ENCODE data around the gene SETDB2. TPM values are rescaled to one million over a fixed set of nuclear protein-coding genes. Genes with fewer than 3 reads are reported as not detected.

The SETDB2 gene
- total and polyA plus RNA-seq, 2 of the 13 experiments (the other 11 are each of a cell fraction or from before 2014, with no cell fraction given), result 8.1 to 8.7 TPM

GRCh38 chr13:49443704-49444523, at the start of gene SETDB2, which contains the start of gene CAB39L (continued):
- TF ChIP-seq RXRA (CRISPR knock-in tag; IDR thresholded peaks at IDR 0.05) (no peak; the same call in 1 of the 2 replicates), ZNF263 (CRISPR knock-in tag; IDR thresholded peaks at IDR 0.05) (peak; percentile 81; the same call in 1 of the 2 replicates), GPBP1L1 (CRISPR knock-in tag; IDR thresholded peaks at IDR 0.05) (no peak), ATRX (CRISPR knock-in tag; IDR thresholded peaks at IDR 0.05; ENCODE audit: borderline replicate concordance) (no peak), TCF7 (IDR thresholded peaks at IDR 0.05; ENCODE audit: low read depth) (peak; percentile 29; the same call in 1 of the 2 replicates), NPAS2 (CRISPR knock-in tag; IDR thresholded peaks at IDR 0.05; ENCODE audit: borderline replicate concordance) (no peak), BHLHE40 (IDR thresholded peaks at IDR 0.05; ENCODE audit: low read length) (no peak), ZNF546 (CRISPR knock-in tag; conservative IDR thresholded peaks at IDR 0.05) (0 out of 2 replicates have a peak, but pooled peaks have one; percentile 26), ZNF607 (CRISPR knock-in tag; IDR thresholded peaks at IDR 0.05; ENCODE audit: borderline replicate concordance) (0 out of 2 replicates have a peak, but pooled peaks have one; percentile 45), ZBTB20 (CRISPR knock-in tag; IDR thresholded peaks at IDR 0.05; ENCODE audit: borderline replicate concordance, low read depth) (0 out of 2 replicates have a peak, but pooled peaks have one; percentile 33), SOX13 (IDR thresholded peaks at IDR 0.05) (no peak), SOX13 (CRISPR knock-in tag; conservative IDR thresholded peaks at IDR 0.05 in 1 of 2, IDR thresholded peaks at IDR 0.05 in 1 of 2) (peak in 1 of 2 experiments; percentile 35; a peak in 1 of 4 replicates), PHF21A (CRISPR knock-in tag; IDR thresholded peaks at IDR 0.05) (peak; percentile 79), ZNF24 (IDR thresholded peaks at IDR 0.05) (no peak), E2F1 (CRISPR knock-in tag; IDR thresholded peaks at IDR 0.05) (peak; percentile 65; the same call in 1 of the 2 replicates), HOXA7 (CRISPR knock-in tag; IDR thresholded peaks at IDR 0.05) (no peak), RERE (CRISPR knock-in tag; IDR thresholded peaks at IDR 0.05; ENCODE audit: low read depth) (0 out of 2 replicates have a peak, but pooled peaks have one; percentile 9), FOXA3 (CRISPR knock-in tag; IDR thresholded peaks at IDR 0.05) (peak; percentile 31), THAP8 (CRISPR knock-in tag; IDR thresholded peaks at IDR 0.05; ENCODE audit: borderline replicate concordance) (no peak), ZSCAN31 (CRISPR knock-in tag; IDR thresholded peaks at IDR 0.05; ENCODE audit: low read depth) (peak; percentile 56; the same call in 1 of the 2 replicates)
